GM23338 (cell line): ENCODE data around the gene LIPH.

Experiments used
- CREB1 ChIP-seq: fragments of 250-450 bp; sonication (Bioruptor Pico); IDR thresholded peaks from 2 replicates; pipeline ENCODE4 v1.5.0; 2020; ENCODE audit warnings: low read depth, mild to moderate bottlenecking, moderate library complexity
- EZH2 ChIP-seq: fragments of 200-600 bp; sonication (generic); IDR thresholded peaks from one replicate; pipeline ENCODE4 v1.8.0; 2017; ENCODE audit warnings: antibody characterized with exemption, mild to moderate bottlenecking, low read depth; ENCODE audit not compliant: unreplicated experiment
- EZH2phosphoT487 ChIP-seq: fragments of 200-600 bp; sonication (generic); IDR thresholded peaks from one replicate; pipeline ENCODE4 v1.8.1; 2018; ENCODE audit warnings: antibody characterized with exemption; ENCODE audit not compliant: unreplicated experiment
- POLR2AphosphoS5 ChIP-seq: IDR thresholded peaks from 2 replicates; pipeline ENCODE4 v1.6.1; 2016; ENCODE audit warnings: antibody characterized with exemption, low read depth
- STAT1 ChIP-seq: IDR thresholded peaks from one replicate; pipeline ENCODE4 v1.6.1; 2016; ENCODE audit warnings: antibody characterized with exemption; ENCODE audit not compliant: unreplicated experiment
- TF ChIP-seq, protein P1 (sequence below), 2 experiments: fragments of 200-600 bp in 1 of 2; sonication (generic) in 1 of 2; conservative IDR thresholded peaks; 2 replicates each; pipeline versions ENCODE4 v1.5.1 to v1.6.1; 2016 to 2017; ENCODE audit warnings: antibody characterized with exemption in 2 of 2, low read depth in 2 of 2, mild to moderate bottlenecking in 2 of 2, moderate library complexity in 1 of 2
- TF ChIP-seq, protein P2 (sequence below): IDR thresholded peaks from one replicate; pipeline ENCODE4 v1.6.1; 2018; ENCODE audit warnings: antibody characterized with exemption; ENCODE audit not compliant: unreplicated experiment
- TF ChIP-seq, protein P3 (sequence below): IDR thresholded peaks from 2 replicates; pipeline ENCODE4 v1.6.1; 2016; ENCODE audit warnings: antibody characterized with exemption

DNA sequence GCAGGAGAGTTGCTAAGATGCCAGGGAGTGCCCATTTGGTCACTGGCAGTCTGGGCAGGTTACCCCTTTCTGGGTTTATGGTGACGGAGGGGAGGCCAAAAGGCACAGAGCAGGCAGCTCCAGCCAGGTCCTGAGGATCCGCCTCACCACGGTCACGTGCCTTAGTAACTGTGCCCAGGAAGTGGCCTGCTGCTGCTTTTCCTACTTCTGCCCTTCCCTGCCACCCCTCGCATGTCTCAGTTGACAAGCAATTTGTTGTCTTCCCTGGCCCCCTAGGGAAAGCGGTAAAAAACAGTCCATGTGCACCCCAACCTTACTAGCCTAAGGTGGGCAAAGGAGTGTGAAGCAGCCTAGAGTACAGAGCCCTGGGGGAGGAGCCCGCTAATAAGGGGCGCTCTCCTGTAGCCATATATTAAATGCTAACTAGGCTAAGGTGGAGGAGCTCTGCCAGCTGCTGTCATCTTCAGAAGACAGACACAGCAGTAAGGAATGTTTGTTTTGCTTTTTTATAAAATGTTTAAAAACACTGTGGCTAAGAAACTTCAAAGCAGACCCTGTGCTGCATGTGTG lies 9.1 kb upstream of the LIPH start:
- TF ChIP-seq, protein P1, sequence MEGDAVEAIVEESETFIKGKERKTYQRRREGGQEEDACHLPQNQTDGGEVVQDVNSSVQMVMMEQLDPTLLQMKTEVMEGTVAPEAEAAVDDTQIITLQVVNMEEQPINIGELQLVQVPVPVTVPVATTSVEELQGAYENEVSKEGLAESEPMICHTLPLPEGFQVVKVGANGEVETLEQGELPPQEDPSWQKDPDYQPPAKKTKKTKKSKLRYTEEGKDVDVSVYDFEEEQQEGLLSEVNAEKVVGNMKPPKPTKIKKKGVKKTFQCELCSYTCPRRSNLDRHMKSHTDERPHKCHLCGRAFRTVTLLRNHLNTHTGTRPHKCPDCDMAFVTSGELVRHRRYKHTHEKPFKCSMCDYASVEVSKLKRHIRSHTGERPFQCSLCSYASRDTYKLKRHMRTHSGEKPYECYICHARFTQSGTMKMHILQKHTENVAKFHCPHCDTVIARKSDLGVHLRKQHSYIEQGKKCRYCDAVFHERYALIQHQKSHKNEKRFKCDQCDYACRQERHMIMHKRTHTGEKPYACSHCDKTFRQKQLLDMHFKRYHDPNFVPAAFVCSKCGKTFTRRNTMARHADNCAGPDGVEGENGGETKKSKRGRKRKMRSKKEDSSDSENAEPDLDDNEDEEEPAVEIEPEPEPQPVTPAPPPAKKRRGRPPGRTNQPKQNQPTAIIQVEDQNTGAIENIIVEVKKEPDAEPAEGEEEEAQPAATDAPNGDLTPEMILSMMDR (conservative IDR thresholded peaks at IDR 0.05; ENCODE audit: low read depth in 2 of 2), result no peak
- TF ChIP-seq POLR2AphosphoS5, result no peak
- no peak for TF ChIP-seq EZH2phosphoT487
- no peak for TF ChIP-seq EZH2
- TF ChIP-seq CREB1 (CRISPR knock-in tag), result no peak
- TF ChIP-seq, protein P2, sequence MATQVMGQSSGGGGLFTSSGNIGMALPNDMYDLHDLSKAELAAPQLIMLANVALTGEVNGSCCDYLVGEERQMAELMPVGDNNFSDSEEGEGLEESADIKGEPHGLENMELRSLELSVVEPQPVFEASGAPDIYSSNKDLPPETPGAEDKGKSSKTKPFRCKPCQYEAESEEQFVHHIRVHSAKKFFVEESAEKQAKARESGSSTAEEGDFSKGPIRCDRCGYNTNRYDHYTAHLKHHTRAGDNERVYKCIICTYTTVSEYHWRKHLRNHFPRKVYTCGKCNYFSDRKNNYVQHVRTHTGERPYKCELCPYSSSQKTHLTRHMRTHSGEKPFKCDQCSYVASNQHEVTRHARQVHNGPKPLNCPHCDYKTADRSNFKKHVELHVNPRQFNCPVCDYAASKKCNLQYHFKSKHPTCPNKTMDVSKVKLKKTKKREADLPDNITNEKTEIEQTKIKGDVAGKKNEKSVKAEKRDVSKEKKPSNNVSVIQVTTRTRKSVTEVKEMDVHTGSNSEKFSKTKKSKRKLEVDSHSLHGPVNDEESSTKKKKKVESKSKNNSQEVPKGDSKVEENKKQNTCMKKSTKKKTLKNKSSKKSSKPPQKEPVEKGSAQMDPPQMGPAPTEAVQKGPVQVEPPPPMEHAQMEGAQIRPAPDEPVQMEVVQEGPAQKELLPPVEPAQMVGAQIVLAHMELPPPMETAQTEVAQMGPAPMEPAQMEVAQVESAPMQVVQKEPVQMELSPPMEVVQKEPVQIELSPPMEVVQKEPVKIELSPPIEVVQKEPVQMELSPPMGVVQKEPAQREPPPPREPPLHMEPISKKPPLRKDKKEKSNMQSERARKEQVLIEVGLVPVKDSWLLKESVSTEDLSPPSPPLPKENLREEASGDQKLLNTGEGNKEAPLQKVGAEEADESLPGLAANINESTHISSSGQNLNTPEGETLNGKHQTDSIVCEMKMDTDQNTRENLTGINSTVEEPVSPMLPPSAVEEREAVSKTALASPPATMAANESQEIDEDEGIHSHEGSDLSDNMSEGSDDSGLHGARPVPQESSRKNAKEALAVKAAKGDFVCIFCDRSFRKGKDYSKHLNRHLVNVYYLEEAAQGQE, result no peak
- no peak for TF ChIP-seq STAT1
- TF ChIP-seq, protein P3, sequence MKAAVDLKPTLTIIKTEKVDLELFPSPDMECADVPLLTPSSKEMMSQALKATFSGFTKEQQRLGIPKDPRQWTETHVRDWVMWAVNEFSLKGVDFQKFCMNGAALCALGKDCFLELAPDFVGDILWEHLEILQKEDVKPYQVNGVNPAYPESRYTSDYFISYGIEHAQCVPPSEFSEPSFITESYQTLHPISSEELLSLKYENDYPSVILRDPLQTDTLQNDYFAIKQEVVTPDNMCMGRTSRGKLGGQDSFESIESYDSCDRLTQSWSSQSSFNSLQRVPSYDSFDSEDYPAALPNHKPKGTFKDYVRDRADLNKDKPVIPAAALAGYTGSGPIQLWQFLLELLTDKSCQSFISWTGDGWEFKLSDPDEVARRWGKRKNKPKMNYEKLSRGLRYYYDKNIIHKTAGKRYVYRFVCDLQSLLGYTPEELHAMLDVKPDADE, result no peak
